Esophagus squamous epithelium (tissue), 5 donors: ENCODE results near the gene KNDC1. TPM values are rescaled to one million over a fixed set of nuclear protein-coding genes. Genes with fewer than 3 reads are reported as not detected.

ENCODE experiments used
- DNase-seq: peaks from one replicate; lab custom pipeline; 2025; lab: John Stamatoyannopoulos, UW
- H3K27ac ChIP-seq, 4 donors: fragments of 200-600 bp; sonication (generic); one replicate each; pipeline ENCODE4 v1.5.1; 2016 to 2019; ENCODE audit warnings: mild to moderate bottlenecking in 1 of 4
- H3K27me3 ChIP-seq, 4 donors: fragments of 200-600 bp; sonication (generic); 1 replicate in 3 of 4; 2 replicates in 1 of 4; pipeline versions ENCODE4 v1.5.1 to v1.6.0; 2017 to 2021; ENCODE audit warnings: antibody characterized with exemption in 1 of 4
- H3K36me3 ChIP-seq, 3 donors: fragments of 200-600 bp; sonication (generic); one replicate each; pipeline ENCODE4 v1.5.1; 2016 to 2019
- H3K4me1 ChIP-seq, 3 donors: fragments of 200-600 bp; sonication (generic); one replicate each; pipeline ENCODE4 v1.5.1; 2017 to 2019
- H3K4me3 ChIP-seq, 4 donors: fragments of 200-600 bp; sonication (generic); 1 replicate in 3 of 4; 2 replicates in 1 of 4; pipeline ENCODE4 v1.5.1; 2016 to 2019; ENCODE audit warnings: mild to moderate bottlenecking in 2 of 4, moderate library complexity in 1 of 4
- H3K9me3 ChIP-seq, 3 donors: fragments of 200-600 bp; sonication (generic); one replicate each; pipeline ENCODE4 v1.5.1; 2016 to 2019
- CTCF ChIP-seq, 6 experiments: fragments of 450-650 bp in 4 of 6; fragments of 200-600 bp in 2 of 6; sonication (generic) in 2 of 6; IDR thresholded peaks; one replicate each; pipeline ENCODE4 v1.5.1; 2016 to 2019; ENCODE audit warnings: antibody characterized with exemption in 6 of 6, mild to moderate bottlenecking in 4 of 6, moderate library complexity in 4 of 6
- POLR2A ChIP-seq, 4 donors: fragments of 450-650 bp; IDR thresholded peaks; one replicate each; pipeline ENCODE4 v1.6.1; 2017; ENCODE audit warnings: antibody characterized with exemption in 4 of 4, mild to moderate bottlenecking in 4 of 4, moderate library complexity in 3 of 4
- WGBS, 2 donors: methylation state at CpG; one replicate each; pipeline ENCODE4 v1.1.5; 2018; 5-methylcytosine and 5-hydroxymethylcytosine counted together
- intact Hi-C: fragments of 100-400 bp; cut with DNase I; formaldehyde crosslinking; loops from one replicate; pipeline ENCODE4 v1.15.0; 2022
- total RNA-seq, 4 donors: library from RNA; depleted of rRNA; stranded (reverse); fragments of >200 nt; gene quantifications; one replicate each; pipeline ENCODE4 v1.1.0, GENCODE V29; 2016
- donor health status: DM: yes; HTN: yes; CAD: no.

The KNDC1 gene
- total RNA-seq, 4 donors from 2014 or later = 0.19 to 0.64 (median 0.53) TPM; not detected in 1

GRCh38 chr10:133114251-133114650 is 45.8 kb upstream of the KNDC1 start:
- Histone ChIP-seq H3K4me3 (no peak overlapping the region), H3K27me3 (peaks cover 0 to 48% (median 0%) of the 10 kb centered on the region in 4 donors), H3K9me3 (peaks cover 0 to under 1% (median 0%) of the 10 kb centered on the region in 3 donors), H3K36me3 (no peaks in the 10 kb centered on the region), H3K4me1 (no peaks in the 10 kb centered on the region), H3K27ac (no peak overlapping the region)
- no peak for TF ChIP-seq CTCF (IDR thresholded peaks at IDR 0.05)
- no peak for TF ChIP-seq POLR2A (IDR thresholded peaks at IDR 0.05)
- DNase-seq = no peak
- intact Hi-C loops = no loop called here
- WGBS, 2 donors = 84 to 90% methylated on average over 3 to 4 of the region's 18 CpGs

GRCh38 chr10:133114726-133115452 is 45.1 kb upstream of the KNDC1 start:
- WGBS, 2 donors = 69% methylated on average over 5 of the region's 33 CpGs; no CpG with 5 or more reads in 1 of the 2 donors
- TF ChIP-seq POLR2A (IDR thresholded peaks at IDR 0.05) = no peak
- TF ChIP-seq CTCF (IDR thresholded peaks at IDR 0.05) = no peak
- DNase-seq = no peak
- Histone ChIP-seq H3K4me1 (no peaks in the 10 kb centered on the region), H3K36me3 (no peaks in the 10 kb centered on the region), H3K4me3 (no peak overlapping the region), H3K27ac (no peak overlapping the region), H3K27me3 (peaks cover 0 to 46% (median 0%) of the 10 kb centered on the region in 4 donors), H3K9me3 (no peaks in the 10 kb centered on the region)
- intact Hi-C loops = no loop called here

- intact Hi-C loops = no loop called here
- H3K27ac ChIP-seq = no peak overlapping the region
- no peak overlapping the region for H3K4me3 ChIP-seq
- no peaks in the 10 kb centered on the region for H3K36me3 ChIP-seq
- no peaks in the 10 kb centered on the region for H3K9me3 ChIP-seq
- TF ChIP-seq POLR2A (IDR thresholded peaks at IDR 0.05) (no peak), CTCF (IDR thresholded peaks at IDR 0.05) (no peak)
- H3K4me1 ChIP-seq = no peaks in the 10 kb centered on the region
- WGBS, 2 donors = 58 to 61% methylated on average over 4 to 9 of the region's 13 CpGs
- peaks cover 0 to 40% (median 0%) of the 10 kb centered on the region in 4 donors for H3K27me3 ChIP-seq
- DNase-seq = no peak
These were observed 44.6 kb upstream of the KNDC1 start for GRCh38 chr10:133115453-133115842.

GRCh38 chr10:133115976-133116375 is 44.0 kb upstream of the KNDC1 start:
- no peaks in the 10 kb centered on the region for H3K36me3 ChIP-seq
- H3K9me3 ChIP-seq = no peaks in the 10 kb centered on the region
- no peak overlapping the region for H3K27ac ChIP-seq
- WGBS, 2 donors = 60 to 61% methylated on average over 8 to 14 of the region's 17 CpGs
- H3K4me1 ChIP-seq = no peaks in the 10 kb centered on the region
- TF ChIP-seq CTCF (IDR thresholded peaks at IDR 0.05) = no peak
- no peak for TF ChIP-seq POLR2A (IDR thresholded peaks at IDR 0.05)
- intact Hi-C loops = no loop called here
- H3K27me3 ChIP-seq = peaks cover 0 to 35% (median 0%) of the 10 kb centered on the region in 4 donors
- no peak for DNase-seq
- no peak overlapping the region for H3K4me3 ChIP-seq

GRCh38 chr10:133116455-133116854 is 43.6 kb upstream of the KNDC1 start:
- peaks cover 0 to 34% (median 0%) of the 10 kb centered on the region in 4 donors for H3K27me3 ChIP-seq
- H3K9me3 ChIP-seq = no peaks in the 10 kb centered on the region
- WGBS, 2 donors = 67 to 100% methylated on average over 2 to 8 of the region's 14 CpGs
- intact Hi-C loops = no loop called here
- no peak overlapping the region for H3K4me3 ChIP-seq
- DNase-seq = no peak
- H3K4me1 ChIP-seq = no peaks in the 10 kb centered on the region
- no peaks in the 10 kb centered on the region for H3K36me3 ChIP-seq
- no peak overlapping the region for H3K27ac ChIP-seq
- no peak for TF ChIP-seq CTCF (IDR thresholded peaks at IDR 0.05)
- no peak for TF ChIP-seq POLR2A (IDR thresholded peaks at IDR 0.05)
